GM04503 (cell line): Measurements from ENCODE around the gene MEN1.
"Not testable (repeated sequence)": the region's sequence is repeated elsewhere in the genome, so short reads cannot be mapped to it uniquely, and the experiment has no call there.

ENCODE experiments used
- DNase-seq: peaks from one replicate; pipeline ENCODE4 v3.0.0-alpha.2; 2012; ENCODE audit warnings: low read depth

Gene MEN1

DNA sequence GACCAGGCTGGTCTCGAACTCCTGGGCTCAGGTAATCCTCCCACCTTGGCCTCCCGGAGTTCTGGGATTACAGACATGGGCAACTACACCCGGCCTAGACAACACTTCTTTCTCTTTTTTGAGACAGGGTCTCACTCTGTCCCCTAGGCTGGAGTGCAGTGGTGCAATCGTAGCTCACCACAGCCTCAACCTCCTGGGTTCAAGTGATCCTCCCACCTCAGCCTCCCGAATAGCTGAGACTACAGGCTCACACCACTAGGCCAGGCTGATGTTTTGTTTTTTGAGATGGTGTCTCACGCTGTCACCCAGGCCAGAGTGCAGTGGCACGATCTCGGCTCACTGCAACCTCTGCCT, 35.4 kb upstream of the MEN1 start:
- not testable (repeated sequence) for DNase-seq

DNA sequence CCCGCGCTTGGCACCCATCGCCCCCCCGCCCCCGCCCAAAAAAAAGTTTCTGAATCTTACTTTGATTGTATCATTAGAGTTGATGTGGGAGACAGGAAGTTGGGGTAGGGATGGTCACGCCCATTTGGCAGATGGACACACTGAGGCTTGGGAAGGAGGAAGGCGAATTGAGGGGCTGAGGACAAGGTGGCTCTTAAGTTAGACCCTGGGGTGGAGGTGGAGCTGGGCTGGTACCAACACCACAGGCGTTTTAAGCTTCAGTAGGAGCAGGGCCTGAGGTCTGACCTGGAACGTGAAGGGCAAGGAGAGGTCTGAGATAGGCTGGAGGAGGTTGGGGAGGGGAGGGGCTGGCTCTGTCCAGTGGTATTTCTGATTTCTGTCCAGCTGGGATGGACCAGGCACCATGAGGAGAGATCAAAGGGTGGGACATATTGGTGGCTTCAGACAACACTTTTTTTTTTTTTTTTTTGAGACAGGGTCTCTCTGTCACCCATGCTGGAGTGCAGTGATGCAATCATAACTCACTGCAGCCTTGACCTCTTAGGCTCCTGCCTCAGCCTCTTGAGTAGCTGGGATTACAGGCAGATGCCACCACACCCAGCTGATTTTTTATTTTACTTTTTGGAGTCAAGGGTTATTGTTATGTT, 34.9 kb upstream of the MEN1 start:
- no peak for DNase-seq

DNA sequence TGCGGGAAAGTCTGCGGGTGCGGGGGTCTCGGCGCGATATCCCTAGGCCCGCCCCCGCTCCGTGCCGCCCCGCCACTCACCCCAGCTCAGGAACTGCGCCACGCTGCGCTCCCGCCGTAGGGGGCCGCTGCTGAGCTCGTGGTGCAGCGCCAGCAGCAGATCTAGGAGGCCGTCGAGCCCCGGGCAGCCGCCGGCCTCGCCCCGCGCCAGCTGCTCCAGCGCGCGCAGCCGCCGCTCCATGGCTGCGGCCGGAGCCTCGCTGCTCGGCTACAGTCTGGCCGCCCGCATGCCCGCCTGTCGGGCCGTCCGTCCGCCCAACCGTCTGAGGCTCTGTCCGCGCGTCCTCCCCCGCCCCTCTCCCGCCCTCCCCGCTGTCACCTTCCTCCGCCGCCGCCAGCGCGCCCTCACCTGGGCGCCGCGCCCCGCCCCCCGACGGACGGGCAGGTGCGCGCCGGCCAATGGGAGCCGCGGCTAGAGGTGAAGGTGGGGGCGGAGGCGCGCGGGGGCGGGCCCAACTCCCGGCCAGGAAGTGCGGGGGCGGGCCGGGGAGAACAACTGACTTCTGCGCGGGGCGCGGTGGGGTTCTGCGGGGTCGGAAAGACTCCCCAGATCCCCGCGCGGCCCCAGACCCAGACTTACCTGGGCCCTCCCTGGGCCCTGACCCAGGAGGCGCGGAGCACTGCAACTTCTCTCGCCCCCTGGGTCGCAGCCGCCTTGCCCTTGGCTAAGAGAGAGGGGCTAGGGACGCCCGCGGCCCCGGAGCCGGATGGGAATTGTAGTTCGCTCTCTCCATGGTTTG, 34.2 kb upstream of the MEN1 start, which contains the start of gene CDC42BPG:
TSS of gene CDC42BPG (minus strand) at position 324 of the 799 bp plus-strand sequence. CDS start at position 240, 84 bp downstream.
- no peak for DNase-seq

GRCh38 chr11:64843686-64844329, 33.5 kb upstream of the MEN1 start:
- DNase-seq, result no peak

- no peak for DNase-seq
These were observed 32.7 kb upstream of the MEN1 start for GRCh38 chr11:64842851-64843685.

DNA sequence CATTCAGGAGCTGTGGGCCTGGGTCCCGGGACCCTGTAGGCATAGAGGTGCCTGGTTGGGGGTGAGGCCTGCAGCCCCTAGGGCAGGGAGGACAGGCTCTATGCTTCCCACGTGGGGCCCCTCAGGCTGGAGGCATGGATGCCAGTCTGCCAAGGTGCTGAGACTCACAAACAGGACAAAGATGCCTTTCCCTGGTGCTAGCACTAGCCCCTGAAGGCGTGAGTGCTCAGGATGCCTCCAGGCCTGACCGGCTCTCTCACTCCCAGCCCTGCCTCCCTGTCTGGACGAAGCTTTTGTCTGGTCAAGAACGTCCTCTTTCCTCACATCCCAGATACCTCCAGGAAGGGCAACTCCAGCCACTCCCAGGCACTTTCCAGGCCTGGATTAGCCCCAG, 32.0 kb upstream of the MEN1 start:
- no peak for DNase-seq

DNA sequence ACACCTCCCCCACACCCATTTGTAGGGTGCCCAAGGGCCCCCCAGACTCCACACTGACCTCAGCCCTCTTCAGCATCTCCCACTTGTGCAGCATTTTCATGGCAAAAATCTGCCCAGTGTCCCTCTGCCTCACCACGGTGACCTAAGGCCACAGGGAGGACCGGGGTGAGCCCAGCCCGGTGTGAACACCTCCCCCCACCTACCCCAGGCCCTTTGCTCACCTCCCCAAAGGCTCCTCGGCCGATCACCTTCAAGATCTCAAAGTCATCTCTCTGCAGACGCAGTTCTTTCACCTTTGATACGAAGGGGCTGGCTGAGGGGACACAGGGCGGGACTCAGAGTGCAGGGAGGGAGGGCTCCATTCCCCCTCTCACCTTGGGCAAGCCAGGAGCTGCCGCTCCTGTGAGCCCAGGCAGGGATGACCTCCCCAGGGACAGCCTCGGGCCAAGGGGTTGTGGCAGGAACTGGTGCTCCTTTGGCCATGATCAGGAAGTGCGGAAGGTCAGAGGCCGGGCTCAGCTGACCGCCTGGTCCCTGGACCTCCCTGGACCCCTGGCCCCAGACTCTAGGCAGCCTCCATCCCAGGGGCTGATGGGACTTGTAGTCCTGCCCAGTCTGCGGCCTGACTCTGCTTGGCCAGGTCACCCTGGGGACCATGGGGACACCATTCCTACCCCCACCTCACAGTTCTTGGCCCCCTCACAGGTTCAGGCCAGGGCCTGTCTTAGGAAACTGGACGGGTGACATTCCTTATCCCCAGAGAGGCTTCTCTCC, 31.4 kb upstream of the MEN1 start:
- no peak for DNase-seq

- DNase-seq, result no peak
These were observed 29.8 kb upstream of the MEN1 start for GRCh38 chr11:64839887-64840782.

DNA sequence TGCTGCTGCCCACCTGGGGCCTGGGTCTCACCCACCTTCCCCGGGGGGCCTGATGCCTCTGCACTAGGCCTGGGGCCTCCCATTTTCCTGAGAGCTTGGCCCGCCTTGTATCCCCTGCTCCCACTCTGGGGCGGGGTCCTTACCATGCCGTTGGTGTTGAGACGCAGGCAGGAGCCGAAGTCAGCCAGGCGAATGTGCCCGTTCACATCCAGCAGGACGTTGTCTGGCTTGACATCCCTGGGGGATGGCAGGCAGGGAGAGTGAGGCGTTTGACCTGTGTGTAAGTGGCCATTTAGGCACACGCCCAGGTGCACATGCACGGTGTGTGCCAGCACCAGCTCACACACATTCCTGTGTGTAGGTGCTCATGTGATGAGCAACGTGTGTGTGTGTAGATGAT, 29.0 kb upstream of the MEN1 start:
- no peak for DNase-seq

DNA sequence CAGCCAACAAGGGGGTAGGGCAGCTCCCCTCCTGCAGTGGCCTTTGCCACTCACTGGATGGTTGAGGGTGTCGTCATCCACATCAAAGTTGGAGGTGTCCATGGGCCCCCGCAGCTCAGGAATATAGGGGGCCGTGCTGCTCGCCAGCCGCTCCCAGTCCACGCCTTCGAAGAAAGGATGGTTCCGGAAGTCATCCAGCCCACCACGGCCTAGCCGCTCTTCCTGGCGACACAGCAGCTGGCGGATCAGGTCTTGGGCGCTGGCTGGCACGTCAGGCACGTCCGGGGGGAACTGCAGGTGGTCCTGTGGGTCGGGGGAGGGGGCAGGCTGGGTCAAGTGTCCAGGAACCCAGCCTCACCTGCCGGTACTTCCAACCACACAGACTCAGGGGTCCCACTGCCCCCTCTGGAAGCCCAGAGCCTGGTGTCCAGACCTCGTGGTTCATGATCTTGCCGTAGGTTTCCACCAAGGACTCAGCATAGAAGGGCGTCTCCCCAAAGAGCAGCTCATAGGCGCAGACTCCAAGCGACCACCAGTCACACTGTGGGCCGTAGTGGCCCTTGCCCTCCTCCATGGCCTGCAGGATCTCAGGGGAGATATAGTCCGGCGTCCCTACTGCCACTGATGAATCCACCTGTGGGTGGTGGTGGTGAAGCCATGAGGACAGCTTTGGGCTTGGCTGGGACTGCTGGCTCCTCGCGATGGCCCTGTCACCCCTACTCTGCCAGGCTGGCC, 28.4 kb upstream of the MEN1 start:
- DNase-seq, result no peak

DNA sequence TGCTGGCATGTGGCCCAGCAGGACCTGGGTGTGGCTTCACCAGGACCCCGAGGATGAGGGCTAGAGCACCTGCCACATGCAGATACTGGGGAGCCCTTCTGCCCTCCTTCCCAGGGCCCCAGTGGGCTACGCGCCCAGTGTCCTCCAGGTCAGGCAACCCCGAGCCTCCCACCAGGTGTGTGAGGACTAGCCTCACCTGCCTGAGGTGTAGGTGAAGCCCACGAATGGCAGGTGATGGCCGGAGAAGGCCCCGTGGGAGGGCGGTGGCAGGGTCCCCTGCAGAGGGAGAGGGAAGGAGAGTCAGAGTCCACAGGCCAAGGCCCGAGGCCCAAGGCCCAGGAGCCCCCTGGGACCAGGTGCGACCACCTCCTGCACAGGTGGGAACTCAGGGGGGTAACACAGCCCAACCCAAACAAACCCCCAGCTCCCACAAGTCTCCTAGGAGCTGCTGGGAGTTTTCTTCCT, 27.6 kb upstream of the MEN1 start:
- DNase-seq, result no peak

- DNase-seq, result no peak
These were observed 26.2 kb upstream of the MEN1 start for GRCh38 chr11:64836448-64837072.

GRCh38 chr11:64835616-64836447, 25.5 kb upstream of the MEN1 start:
- no peak for DNase-seq

- DNase-seq, result no peak
These were observed 24.6 kb upstream of the MEN1 start for GRCh38 chr11:64834723-64835615.

DNA sequence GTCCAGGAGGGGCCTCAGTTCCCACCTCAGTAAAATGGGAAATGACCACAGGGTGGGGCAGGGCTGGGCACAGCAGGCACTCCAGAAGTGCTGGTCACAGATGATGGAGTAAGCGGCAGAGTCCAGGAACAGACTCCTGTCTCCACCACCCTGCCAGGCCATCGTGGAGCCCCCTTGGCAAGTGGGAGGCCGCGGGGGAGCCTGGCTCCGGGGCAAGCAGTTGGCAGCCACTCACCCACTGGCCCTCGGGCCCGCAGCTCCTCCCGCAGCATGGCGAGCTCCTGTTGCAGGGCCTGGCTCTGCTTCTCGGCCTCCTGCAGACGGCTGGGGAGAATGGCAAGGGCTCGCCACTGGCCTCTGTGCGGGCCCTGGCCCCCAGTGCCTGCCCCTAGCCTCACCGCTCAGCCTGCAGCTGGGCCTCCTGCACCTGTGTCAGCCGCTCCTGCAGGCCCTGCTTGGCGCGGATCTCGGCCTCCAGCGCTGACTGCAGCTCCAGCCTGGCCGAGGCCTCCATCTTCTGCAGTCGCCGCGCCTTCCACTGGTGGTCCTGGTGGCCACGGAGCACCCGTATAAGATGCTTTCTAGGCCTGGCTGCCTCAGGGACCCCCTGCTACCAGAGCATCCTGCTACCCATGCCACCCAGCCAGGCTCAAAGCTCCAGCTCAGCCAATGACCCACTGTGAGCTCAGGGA, 23.8 kb upstream of the MEN1 start:
- no peak for DNase-seq

DNA sequence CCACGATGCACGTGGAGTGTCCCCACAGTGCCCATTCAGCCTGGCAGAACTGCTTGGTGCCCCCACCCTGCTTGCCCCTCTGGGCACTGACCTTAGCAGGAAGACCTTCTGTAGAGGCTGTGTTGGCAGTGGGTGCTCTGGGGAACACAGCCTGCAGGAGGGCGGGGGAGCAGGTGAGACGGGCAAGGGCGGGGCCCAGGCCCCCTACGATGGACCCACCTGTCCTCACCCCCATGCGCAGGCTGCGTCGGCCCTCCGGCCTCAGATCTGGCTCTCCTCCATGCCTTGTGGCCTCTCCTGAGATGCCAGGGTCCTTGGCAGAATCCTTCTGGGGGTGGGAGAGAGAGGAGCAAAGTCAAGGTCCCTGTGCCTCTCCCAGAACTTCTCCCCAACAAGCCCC, 23.2 kb upstream of the MEN1 start:
- no peak for DNase-seq

GRCh38 chr11:64833198-64833502, 22.8 kb upstream of the MEN1 start:
- no peak for DNase-seq
